Loucy (cell line): ENCODE measurements around the gene CPVL.

Experiments used
- CTCF ChIP-seq: fragments of 200-600 bp; sonication (generic); conservative IDR thresholded peaks from 2 replicates; pipeline ENCODE4 v1.5.1; 2014; ENCODE audit warnings: mild to moderate bottlenecking, antibody characterized with exemption, low read length
- EZH2phosphoT487 ChIP-seq: fragments of 200-600 bp; IDR thresholded peaks from 2 replicates; pipeline ENCODE4 v1.6.1; 2018; ENCODE audit warnings: antibody characterized with exemption, mild to moderate bottlenecking, moderate library complexity, borderline replicate concordance

GRCh38 chr7:29043576-29043975, 102.8 kb downstream of the CPVL start:
- TF ChIP-seq CTCF (no peak), EZH2phosphoT487 (no peak)
